Measurements from ENCODE around the gene ANXA11.
"Not testable (repeated sequence)": the region's sequence is repeated elsewhere in the genome, so short reads cannot be mapped to it uniquely, and the experiment has no call there.

Gene ANXA11

GRCh38 chr10:80218878-80219277, 13.5 kb upstream of the ANXA11 start:
- H3K18ac ChIP-seq (ENCODE audit: low read depth in 1 of 2, low read length in 2 of 2); H3K4me2 ChIP-seq (ENCODE audit: low read length, poor library complexity, severe bottlenecking); H3K14ac ChIP-seq (ENCODE audit: low read length in 2 of 2); H2BK12ac ChIP-seq (ENCODE audit: low read length in 2 of 2); H3K4me3 ChIP-seq (ENCODE audit: insufficient read depth in 1 of 2, low read depth in 1 of 2, low read length in 2 of 2); H2BK120ac ChIP-seq (ENCODE audit: low read depth, low read length); H2BK15ac ChIP-seq (ENCODE audit: low read depth, poor library complexity, severe bottlenecking); DNase-seq; H3K36me3 ChIP-seq (ENCODE audit: control insufficient read depth in 1 of 2, insufficient read depth in 2 of 2, low read depth in 1 of 2, low read length in 2 of 2); H2AK5ac ChIP-seq (ENCODE audit: low read length, severe bottlenecking); H2AFZ ChIP-seq (ENCODE audit: low read depth, low read length); H3K27ac ChIP-seq (ENCODE audit: low read length, poor library complexity, severe bottlenecking); H3K4me1 ChIP-seq (ENCODE audit: control insufficient read depth, insufficient read depth, low read depth, low read length); H3K9me3 ChIP-seq (ENCODE audit: control insufficient read depth, low read length); H3K27me3 ChIP-seq (ENCODE audit: control insufficient read depth in 1 of 2, insufficient read depth in 1 of 2, low read length in 2 of 2); H3K9ac ChIP-seq (ENCODE audit: low read length); H4K8ac ChIP-seq (ENCODE audit: low read length); H4K91ac ChIP-seq (ENCODE audit: low read length); H3K4ac ChIP-seq (ENCODE audit: low read depth in 1 of 2, low read length in 2 of 2); H2BK5ac ChIP-seq (ENCODE audit: low read depth, low read length, poor library complexity, severe bottlenecking); H3K23ac ChIP-seq (ENCODE audit: low read length in 2 of 2); H3K79me1 ChIP-seq (replicated peaks; ENCODE audit: low read length, poor library complexity, severe bottlenecking): not testable (repeated sequence)
- no CpG with 5 or more reads among the region's 1 CpG for WGBS

- DNase-seq; H2BK5ac ChIP-seq (ENCODE audit: low read depth, low read length, poor library complexity, severe bottlenecking); H3K4me1 ChIP-seq (ENCODE audit: control insufficient read depth, insufficient read depth, low read depth, low read length); H2AK5ac ChIP-seq (ENCODE audit: low read length, severe bottlenecking); H3K27ac ChIP-seq (ENCODE audit: low read length, poor library complexity, severe bottlenecking); H2AFZ ChIP-seq (ENCODE audit: low read depth, low read length); H3K9me3 ChIP-seq (ENCODE audit: control insufficient read depth, low read length); H2BK12ac ChIP-seq (ENCODE audit: low read length in 2 of 2); H2BK15ac ChIP-seq (ENCODE audit: low read depth, poor library complexity, severe bottlenecking); H3K23ac ChIP-seq (ENCODE audit: low read length in 2 of 2); H3K36me3 ChIP-seq (ENCODE audit: control insufficient read depth in 1 of 2, insufficient read depth in 2 of 2, low read depth in 1 of 2, low read length in 2 of 2); H4K8ac ChIP-seq (ENCODE audit: low read length); H4K91ac ChIP-seq (ENCODE audit: low read length); H3K9ac ChIP-seq (ENCODE audit: low read length); H3K18ac ChIP-seq (ENCODE audit: low read depth in 1 of 2, low read length in 2 of 2); H3K27me3 ChIP-seq (ENCODE audit: control insufficient read depth in 1 of 2, insufficient read depth in 1 of 2, low read length in 2 of 2); H3K4me2 ChIP-seq (ENCODE audit: low read length, poor library complexity, severe bottlenecking); H2BK120ac ChIP-seq (ENCODE audit: low read depth, low read length); H3K79me1 ChIP-seq (replicated peaks; ENCODE audit: low read length, poor library complexity, severe bottlenecking); H3K4me3 ChIP-seq (ENCODE audit: insufficient read depth in 1 of 2, low read depth in 1 of 2, low read length in 2 of 2); H3K4ac ChIP-seq (ENCODE audit: low read depth in 1 of 2, low read length in 2 of 2); H3K14ac ChIP-seq (ENCODE audit: low read length in 2 of 2): not testable (repeated sequence)
- WGBS: 82% methylated on average over 5 of the region's 5 CpGs
These were observed 9.1 kb upstream of the ANXA11 start for GRCh38 chr10:80214368-80214982.

GRCh38 chr10:80212535-80213115, 7.3 kb upstream of the ANXA11 start:
- not testable (repeated sequence) for H3K4me2 ChIP-seq (ENCODE audit: low read length, poor library complexity, severe bottlenecking); H2BK120ac ChIP-seq (ENCODE audit: low read depth, low read length); H3K14ac ChIP-seq (ENCODE audit: low read length in 2 of 2); H3K9me3 ChIP-seq (ENCODE audit: control insufficient read depth, low read length); H3K18ac ChIP-seq (ENCODE audit: low read depth in 1 of 2, low read length in 2 of 2); H3K4me1 ChIP-seq (ENCODE audit: control insufficient read depth, insufficient read depth, low read depth, low read length); H3K4ac ChIP-seq (ENCODE audit: low read depth in 1 of 2, low read length in 2 of 2); H3K27me3 ChIP-seq (ENCODE audit: control insufficient read depth in 1 of 2, insufficient read depth in 1 of 2, low read length in 2 of 2); H2AFZ ChIP-seq (ENCODE audit: low read depth, low read length); H2BK12ac ChIP-seq (ENCODE audit: low read length in 2 of 2); H3K79me1 ChIP-seq (replicated peaks; ENCODE audit: low read length, poor library complexity, severe bottlenecking); H2BK5ac ChIP-seq (ENCODE audit: low read depth, low read length, poor library complexity, severe bottlenecking); H2AK5ac ChIP-seq (ENCODE audit: low read length, severe bottlenecking); H3K9ac ChIP-seq (ENCODE audit: low read length); H3K4me3 ChIP-seq (ENCODE audit: insufficient read depth in 1 of 2, low read depth in 1 of 2, low read length in 2 of 2); H3K27ac ChIP-seq (ENCODE audit: low read length, poor library complexity, severe bottlenecking); H2BK15ac ChIP-seq (ENCODE audit: low read depth, poor library complexity, severe bottlenecking); H3K36me3 ChIP-seq (ENCODE audit: control insufficient read depth in 1 of 2, insufficient read depth in 2 of 2, low read depth in 1 of 2, low read length in 2 of 2); H4K8ac ChIP-seq (ENCODE audit: low read length); H4K91ac ChIP-seq (ENCODE audit: low read length); H3K23ac ChIP-seq (ENCODE audit: low read length in 2 of 2); DNase-seq
- WGBS: 73% methylated on average over 2 of the region's 4 CpGs

GRCh38 chr10:80211786-80212185, 6.4 kb upstream of the ANXA11 start:
- Histone ChIP-seq H4K8ac (ENCODE audit: low read length) (peak overlapping the region; percentile 23), H2AK5ac (ENCODE audit: low read length, severe bottlenecking) (no peak overlapping the region), H4K91ac (ENCODE audit: low read length) (no peak overlapping the region), H2AFZ (ENCODE audit: low read depth, low read length) (no peak overlapping the region), H3K9ac (ENCODE audit: low read length) (no peak overlapping the region), H3K9me3 (ENCODE audit: control insufficient read depth, low read length) (no peaks in the 10 kb centered on the region), H3K18ac (ENCODE audit: low read depth in 1 of 2, low read length in 2 of 2) (peak overlapping the region in 1 of 2 experiments; percentile 9), H3K27ac (ENCODE audit: low read length, poor library complexity, severe bottlenecking) (no peak overlapping the region), H2BK5ac (ENCODE audit: low read depth, low read length, poor library complexity, severe bottlenecking) (no peak overlapping the region), H3K4me2 (ENCODE audit: low read length, poor library complexity, severe bottlenecking) (no peak overlapping the region), H3K4ac (ENCODE audit: low read depth in 1 of 2, low read length in 2 of 2) (no peak overlapping the region), H3K4me3 (ENCODE audit: insufficient read depth in 1 of 2, low read depth in 1 of 2, low read length in 2 of 2) (no peak overlapping the region), H3K79me1 (replicated peaks; ENCODE audit: low read length, poor library complexity, severe bottlenecking) (peaks cover 4% of the 10 kb centered on the region), H3K23ac (ENCODE audit: low read length in 2 of 2) (no peak overlapping the region), H3K14ac (ENCODE audit: low read length in 2 of 2) (no peak overlapping the region), H3K27me3 (ENCODE audit: control insufficient read depth in 1 of 2, insufficient read depth in 1 of 2, low read length in 2 of 2) (no peaks in the 10 kb centered on the region), H2BK120ac (ENCODE audit: low read depth, low read length) (no peak overlapping the region), H3K4me1 (ENCODE audit: control insufficient read depth, insufficient read depth, low read depth, low read length) (peaks cover 11% of the 10 kb centered on the region), H3K36me3 (ENCODE audit: control insufficient read depth in 1 of 2, insufficient read depth in 2 of 2, low read depth in 1 of 2, low read length in 2 of 2) (no peaks in the 10 kb centered on the region), H2BK15ac (ENCODE audit: low read depth, poor library complexity, severe bottlenecking) (no peak overlapping the region), H2BK12ac (ENCODE audit: low read length in 2 of 2) (peak overlapping the region in 1 of 2 experiments; percentile 10)
- DNase-seq: no peak
- WGBS: 85% methylated on average over 6 of the region's 6 CpGs

All from mesenchymal stem cell (in vitro differentiated cells and primary cell).